Activated CD8-positive, alpha-beta memory T cell treated with anti-CD3 and anti-CD28 coated beads, Interleukin-2, amount 10 ng/mL, durations not matched to agents 7 days and 5 days (primary cell): ENCODE measurements around the gene CHMP4B. TPM values are rescaled to one million over a fixed set of nuclear protein-coding genes. Genes with fewer than 3 reads are reported as not detected.

Source experiments
- ATAC-seq: fragments of 150-1000 bp; cut with Tn5 transposase; one replicate; pipeline ENCODE4 v1.10.0; 2021; ENCODE audit warnings: moderate library complexity
- CTCF ChIA-PET: fragments of 350-600 bp; sonication (Branson Sonifier 250); formaldehyde crosslinking; loops from one replicate; lab custom pipeline; 2021; ENCODE audit warnings: antibody characterized with exemption; lab: Charles Lee
- DNase-seq: peaks from one replicate; pipeline ENCODE4 v3.0.0-alpha.2; 2020
- H3K27ac Mint-ChIP-seq: one replicate; pipeline ENCODE4 v1.8.0; 2021; ENCODE audit warnings: mild to moderate bottlenecking, mixed read lengths
- H3K27me3 Mint-ChIP-seq: one replicate; pipeline ENCODE4 v1.8.0; 2021; ENCODE audit warnings: mixed read lengths
- H3K36me3 Mint-ChIP-seq: one replicate; pipeline ENCODE4 v1.8.0; 2021; ENCODE audit warnings: mild to moderate bottlenecking, mixed read lengths
- H3K4me1 Mint-ChIP-seq: one replicate; pipeline ENCODE4 v1.8.0; 2021; ENCODE audit warnings: mixed read lengths
- H3K4me3 Mint-ChIP-seq: one replicate; pipeline ENCODE4 v1.8.0; 2021; ENCODE audit warnings: mild to moderate bottlenecking, moderate library complexity, mixed read lengths
- H3K9me3 Mint-ChIP-seq: one replicate; pipeline ENCODE4 v1.8.0; 2022; ENCODE audit warnings: low read depth, mixed read lengths
- total RNA-seq, 2 experiments: library from RNA; stranded (reverse); gene quantifications; one replicate each; pipeline ENCODE4 v1.2.3, GENCODE V29; 2021

CHMP4B gene
- total RNA-seq, 2 experiments from 2014 or later = 79.4 to 81.9 TPM

- Mint-ChIP-seq H3K9me3 (no peaks in the 10 kb centered on the region), H3K27me3 (peaks cover 2% of the 10 kb centered on the region), H3K27ac (no peak overlapping the region), H3K4me3 (no peak overlapping the region), H3K4me1 (no peaks in the 10 kb centered on the region), H3K36me3 (no peaks in the 10 kb centered on the region)
- DNase-seq (no peak), ATAC-seq (no peak)
- CTCF ChIA-PET = no interaction called here
Observed at GRCh38 chr20:33868595-33868994, 57.4 kb downstream of the CHMP4B start.

- no peak for DNase-seq
- Mint-ChIP-seq H3K27ac (no peak overlapping the region), H3K4me3 (no peak overlapping the region), H3K36me3 (no peaks in the 10 kb centered on the region), H3K4me1 (no peaks in the 10 kb centered on the region), H3K9me3 (no peaks in the 10 kb centered on the region), H3K27me3 (peaks cover 2% of the 10 kb centered on the region)
- CTCF ChIA-PET = no interaction called here
- no peak for ATAC-seq
Observed at GRCh38 chr20:33869283-33869682, 58.1 kb downstream of the CHMP4B start.

GRCh38 chr20:33871362-33871761 is 60.2 kb downstream of the CHMP4B start:
- CTCF ChIA-PET = no interaction called here
- Mint-ChIP-seq H3K9me3 (no peaks in the 10 kb centered on the region), H3K27ac (no peak overlapping the region), H3K4me3 (no peak overlapping the region), H3K27me3 (peaks cover 2% of the 10 kb centered on the region), H3K36me3 (no peaks in the 10 kb centered on the region), H3K4me1 (no peaks in the 10 kb centered on the region)
- ATAC-seq (no peak), DNase-seq (no peak)

GRCh38 chr20:33874129-33874528 is 63.0 kb downstream of the CHMP4B start:
- peaks cover 2% of the 10 kb centered on the region for H3K27me3 Mint-ChIP-seq

GRCh38 chr20:33875055-33875454 is 63.9 kb downstream of the CHMP4B start:
- Mint-ChIP-seq H3K27me3 (no peaks in the 10 kb centered on the region), H3K36me3 (no peaks in the 10 kb centered on the region), H3K4me1 (no peaks in the 10 kb centered on the region), H3K27ac (no peak overlapping the region), H3K9me3 (peaks cover 10% of the 10 kb centered on the region), H3K4me3 (no peak overlapping the region)
- DNase-seq (no peak), ATAC-seq (no peak)
- CTCF ChIA-PET = no interaction called here

More at GRCh38 chr20:33874129-33874528, 63.0 kb downstream of the CHMP4B start:
- no peaks in the 10 kb centered on the region for H3K36me3 Mint-ChIP-seq
- CTCF ChIA-PET = no interaction called here
- H3K27ac Mint-ChIP-seq = no peak overlapping the region
- peaks cover 7% of the 10 kb centered on the region for H3K9me3 Mint-ChIP-seq
- DNase-seq (no peak), ATAC-seq (no peak)
- no peak overlapping the region for H3K4me3 Mint-ChIP-seq
- no peaks in the 10 kb centered on the region for H3K4me1 Mint-ChIP-seq

- Mint-ChIP-seq H3K36me3 (peaks cover 4% of the 10 kb centered on the region), H3K4me3 (no peak overlapping the region), H3K4me1 (no peaks in the 10 kb centered on the region), H3K9me3 (peaks cover 14% of the 10 kb centered on the region), H3K27me3 (no peaks in the 10 kb centered on the region), H3K27ac (no peak overlapping the region)
- DNase-seq (no peak), ATAC-seq (no peak)
- CTCF ChIA-PET = no interaction called here
Observed at GRCh38 chr20:33875534-33876026, 64.4 kb downstream of the CHMP4B start.

GRCh38 chr20:33878583-33878982 is 67.4 kb downstream of the CHMP4B start:
- DNase-seq (no peak), ATAC-seq (no peak)
- H3K27me3 Mint-ChIP-seq = no peaks in the 10 kb centered on the region
- peaks cover 4% of the 10 kb centered on the region for H3K36me3 Mint-ChIP-seq
- no peak overlapping the region for H3K27ac Mint-ChIP-seq
- CTCF ChIA-PET = interaction anchor here (2.0 kb wide), 1 partner anchor 36 kb away, joined by 5 read pairs; no protein-coding TSS in a partner anchor
- no peaks in the 10 kb centered on the region for H3K4me1 Mint-ChIP-seq
- H3K9me3 Mint-ChIP-seq = peaks cover 14% of the 10 kb centered on the region
- H3K4me3 Mint-ChIP-seq = no peak overlapping the region

- Mint-ChIP-seq H3K9me3 (peaks cover 14% of the 10 kb centered on the region), H3K27ac (no peak overlapping the region), H3K36me3 (peaks cover 4% of the 10 kb centered on the region), H3K4me3 (no peak overlapping the region), H3K27me3 (no peaks in the 10 kb centered on the region), H3K4me1 (peaks cover 3% of the 10 kb centered on the region)
- DNase-seq (no peak), ATAC-seq (no peak)
- CTCF ChIA-PET = interaction anchor here (1.0 kb wide), 1 partner anchor 23 kb away, joined by 3 read pairs; no protein-coding TSS in a partner anchor
Observed at GRCh38 chr20:33880396-33880795, 69.2 kb downstream of the CHMP4B start.

- Mint-ChIP-seq H3K27ac (no peak overlapping the region), H3K36me3 (peaks cover 4% of the 10 kb centered on the region), H3K9me3 (peaks cover 14% of the 10 kb centered on the region), H3K27me3 (no peaks in the 10 kb centered on the region), H3K4me1 (peaks cover 3% of the 10 kb centered on the region), H3K4me3 (no peak overlapping the region)
- DNase-seq (no peak), ATAC-seq (no peak)
- CTCF ChIA-PET = no interaction called here
Observed at GRCh38 chr20:33881989-33882388, 70.8 kb downstream of the CHMP4B start.

- Mint-ChIP-seq H3K4me1 (peaks cover 3% of the 10 kb centered on the region), H3K4me3 (no peak overlapping the region), H3K27me3 (no peaks in the 10 kb centered on the region), H3K36me3 (peaks cover 4% of the 10 kb centered on the region), H3K9me3 (peaks cover 14% of the 10 kb centered on the region), H3K27ac (no peak overlapping the region)
- DNase-seq (no peak), ATAC-seq (no peak)
- CTCF ChIA-PET = no interaction called here
Observed at GRCh38 chr20:33882481-33882880, 71.3 kb downstream of the CHMP4B start.

GRCh38 chr20:33883164-33883563 is 72.0 kb downstream of the CHMP4B start:
- H3K9me3 Mint-ChIP-seq = peaks cover 12% of the 10 kb centered on the region
- H3K36me3 Mint-ChIP-seq = peaks cover 4% of the 10 kb centered on the region
- DNase-seq (no peak), ATAC-seq (no peak)
- H3K4me1 Mint-ChIP-seq = peaks cover 3% of the 10 kb centered on the region
- H3K27ac Mint-ChIP-seq = no peak overlapping the region
- no peaks in the 10 kb centered on the region for H3K27me3 Mint-ChIP-seq
- H3K4me3 Mint-ChIP-seq = no peak overlapping the region
- CTCF ChIA-PET = no interaction called here

- H3K4me1 Mint-ChIP-seq = peaks cover 3% of the 10 kb centered on the region
- peaks cover 7% of the 10 kb centered on the region for H3K27me3 Mint-ChIP-seq
Observed at GRCh38 chr20:33884633-33885032, 73.5 kb downstream of the CHMP4B start.

GRCh38 chr20:33889312-33889711 is 78.2 kb downstream of the CHMP4B start:
- H3K4me3 Mint-ChIP-seq = no peak overlapping the region
- H3K4me1 Mint-ChIP-seq = no peaks in the 10 kb centered on the region
- no peak overlapping the region for H3K27ac Mint-ChIP-seq
- DNase-seq (no peak), ATAC-seq (no peak)
- H3K27me3 Mint-ChIP-seq = peaks cover 14% of the 10 kb centered on the region
- CTCF ChIA-PET = no interaction called here
- no peaks in the 10 kb centered on the region for H3K36me3 Mint-ChIP-seq
- peaks cover 3% of the 10 kb centered on the region for H3K9me3 Mint-ChIP-seq

More at GRCh38 chr20:33884633-33885032, 73.5 kb downstream of the CHMP4B start:
- H3K9me3 Mint-ChIP-seq = peaks cover 5% of the 10 kb centered on the region
- H3K27ac Mint-ChIP-seq = no peak overlapping the region
- no peak overlapping the region for H3K4me3 Mint-ChIP-seq
- DNase-seq (no peak), ATAC-seq (no peak)
- peaks cover 4% of the 10 kb centered on the region for H3K36me3 Mint-ChIP-seq
- CTCF ChIA-PET = no interaction called here

- CTCF ChIA-PET = no interaction called here
- Mint-ChIP-seq H3K27me3 (peaks cover 18% of the 10 kb centered on the region), H3K27ac (no peak overlapping the region), H3K4me1 (no peaks in the 10 kb centered on the region), H3K9me3 (peaks cover 3% of the 10 kb centered on the region), H3K4me3 (no peak overlapping the region), H3K36me3 (no peaks in the 10 kb centered on the region)
- DNase-seq (no peak), ATAC-seq (no peak)
Observed at GRCh38 chr20:33890557-33890956, 79.4 kb downstream of the CHMP4B start.
